UCSD-AML1 (cell line): ENCODE results near the gene SWAP70.

Experiments used
- DNase-seq: peaks from one replicate; lab custom pipeline; 2025; ENCODE audit not compliant: unreplicated experiment; lab: John Stamatoyannopoulos, UW

SWAP70 gene

DNA sequence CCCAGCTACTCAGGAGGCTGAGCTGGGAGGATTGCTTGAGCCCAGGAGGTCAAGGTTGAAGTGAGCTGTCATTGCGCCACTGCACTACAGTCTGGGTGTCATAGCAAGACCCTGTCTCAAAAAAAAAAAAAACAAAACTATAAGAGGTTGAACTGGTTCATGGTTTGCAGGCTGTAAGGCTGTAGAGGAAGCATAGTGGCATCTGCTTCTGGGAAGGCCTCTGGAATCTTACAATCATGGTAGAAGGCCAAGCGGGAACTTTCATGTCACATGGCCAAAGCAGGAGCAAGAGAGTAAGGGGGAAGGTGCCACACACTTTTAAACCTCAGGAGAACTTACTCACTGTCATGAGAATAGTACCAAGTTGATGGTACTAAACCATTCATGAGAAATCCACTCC lies 109.6 kb downstream of the SWAP70 start:
- DNase-seq: no peak

- no peak for DNase-seq
Observed at GRCh38 chr11:9774109-9774508, 110.2 kb downstream of the SWAP70 start.

DNA sequence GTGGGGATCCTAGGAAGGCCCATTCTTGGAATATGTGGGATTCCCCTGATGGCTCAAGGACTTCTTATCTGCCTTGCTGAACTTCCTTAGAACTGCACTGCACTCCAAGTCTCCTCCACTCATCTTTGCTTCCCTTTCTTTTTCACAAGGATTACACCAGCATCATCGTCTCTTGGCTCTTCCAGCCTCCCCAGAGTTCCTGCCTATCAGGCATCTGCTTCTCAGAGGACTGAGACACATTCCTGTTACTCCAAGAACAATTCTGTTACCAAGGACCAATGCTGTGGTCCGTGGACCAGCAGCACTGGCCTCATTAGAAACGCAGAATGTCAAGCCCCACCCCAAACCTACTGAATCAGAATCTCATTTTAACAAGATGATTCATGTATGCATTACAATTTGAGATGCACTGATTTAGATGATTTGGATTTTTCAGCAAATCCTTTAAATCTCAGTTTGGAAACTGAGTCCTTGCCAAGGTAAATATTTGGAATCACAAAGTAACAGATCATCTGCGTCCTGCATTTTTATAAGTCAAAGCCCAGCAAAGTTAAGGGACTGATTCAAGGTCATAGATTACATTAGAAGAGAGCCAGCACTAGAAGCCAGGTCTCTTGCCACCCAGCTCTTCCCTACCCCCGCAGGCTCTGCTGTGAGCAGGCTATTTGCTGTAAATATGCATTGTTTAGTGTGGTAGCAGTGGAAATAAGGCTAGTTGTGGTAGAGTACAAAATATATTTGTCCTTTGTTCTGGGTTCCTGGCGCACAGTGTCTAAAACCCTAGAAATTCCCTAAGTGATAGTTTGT lies 110.9 kb downstream of the SWAP70 start:
- no peak for DNase-seq

DNA sequence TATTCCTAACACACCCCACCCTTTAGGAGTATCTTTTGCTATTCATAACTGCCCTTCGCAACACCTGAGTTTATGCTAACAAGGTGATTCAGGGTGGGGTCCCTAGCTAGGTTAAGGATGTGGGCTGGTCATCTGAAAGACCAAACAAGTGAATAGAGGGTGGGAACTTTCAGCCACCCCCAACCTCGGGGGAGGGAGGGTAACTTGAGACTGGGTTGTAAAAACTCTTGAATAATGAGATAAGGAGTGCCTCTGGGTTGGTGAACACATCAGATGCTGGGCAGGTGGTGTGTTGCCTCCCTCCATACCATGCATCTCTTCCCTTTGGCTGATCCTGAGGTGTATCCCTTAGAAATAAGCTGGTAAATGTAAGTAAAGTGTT lies 111.5 kb downstream of the SWAP70 start:
- DNase-seq: no peak

GRCh38 chr11:9776203-9776602 lies 112.3 kb downstream of the SWAP70 start:
- no peak for DNase-seq

DNA sequence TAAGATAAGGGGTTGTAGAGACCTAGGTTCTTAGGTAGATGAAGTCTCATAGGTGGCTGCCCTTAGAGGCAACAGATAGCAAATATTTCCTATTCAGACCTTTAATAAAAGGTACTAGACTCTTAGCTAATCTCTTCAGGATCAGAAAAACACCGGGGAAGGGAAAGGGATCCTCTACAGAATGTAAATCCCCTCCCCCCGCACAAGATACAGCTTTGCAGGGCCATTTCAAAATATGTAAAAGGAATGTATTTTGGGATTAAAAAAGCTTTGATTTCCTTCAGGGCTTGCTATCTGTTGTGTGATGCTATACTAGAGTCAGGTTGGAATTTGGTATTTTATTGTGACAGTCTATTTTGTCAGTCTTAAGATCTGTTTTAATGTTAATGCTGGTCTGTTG lies 113.2 kb downstream of the SWAP70 start:
- DNase-seq: no peak

DNA sequence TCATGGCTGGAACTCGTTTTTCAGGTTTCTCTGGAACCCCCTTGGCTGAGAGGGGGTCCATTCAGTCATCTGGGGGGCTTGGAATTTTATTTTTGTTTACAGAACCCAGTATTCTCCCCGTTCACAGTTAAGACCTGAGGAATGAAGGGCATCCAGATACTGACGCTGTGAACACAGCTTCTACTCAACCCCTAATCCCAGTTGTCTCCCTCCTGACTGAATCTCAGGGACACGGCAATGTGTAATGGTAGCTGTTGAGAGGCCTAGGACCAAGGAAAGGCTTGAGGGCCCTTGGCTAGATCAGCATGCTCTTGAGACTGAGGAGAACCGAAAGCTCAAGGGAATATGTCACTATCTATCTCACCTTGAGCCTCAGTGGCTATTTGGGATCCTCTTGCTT lies 113.6 kb downstream of the SWAP70 start:
- DNase-seq: no peak

DNA sequence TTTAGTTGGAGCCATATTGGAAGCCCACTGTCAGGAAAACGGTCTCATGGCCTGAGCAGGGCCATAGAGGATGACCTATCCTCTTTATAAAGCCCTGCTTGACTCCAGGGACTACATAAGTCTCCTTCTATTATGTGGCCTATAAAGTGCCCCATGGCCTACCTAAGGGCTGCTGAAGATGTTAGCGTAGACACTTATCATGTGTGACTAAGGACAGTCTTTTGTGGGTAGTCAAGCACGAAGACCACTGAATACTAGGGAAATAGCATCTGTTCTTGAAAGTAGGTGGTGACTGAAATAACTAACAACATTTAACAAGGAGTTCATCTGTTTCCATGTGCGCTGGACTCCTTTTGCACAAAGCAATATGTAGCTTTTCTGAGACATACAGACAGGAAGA lies 117.1 kb downstream of the SWAP70 start:
- DNase-seq: no peak

GRCh38 chr11:9783986-9784385 lies 120.1 kb downstream of the SWAP70 start:
- DNase-seq: no peak

- no peak for DNase-seq
Observed at GRCh38 chr11:9784602-9785315, 120.9 kb downstream of the SWAP70 start.

- no peak for DNase-seq
Observed at GRCh38 chr11:9787260-9787659, 123.4 kb downstream of the SWAP70 start.

DNA sequence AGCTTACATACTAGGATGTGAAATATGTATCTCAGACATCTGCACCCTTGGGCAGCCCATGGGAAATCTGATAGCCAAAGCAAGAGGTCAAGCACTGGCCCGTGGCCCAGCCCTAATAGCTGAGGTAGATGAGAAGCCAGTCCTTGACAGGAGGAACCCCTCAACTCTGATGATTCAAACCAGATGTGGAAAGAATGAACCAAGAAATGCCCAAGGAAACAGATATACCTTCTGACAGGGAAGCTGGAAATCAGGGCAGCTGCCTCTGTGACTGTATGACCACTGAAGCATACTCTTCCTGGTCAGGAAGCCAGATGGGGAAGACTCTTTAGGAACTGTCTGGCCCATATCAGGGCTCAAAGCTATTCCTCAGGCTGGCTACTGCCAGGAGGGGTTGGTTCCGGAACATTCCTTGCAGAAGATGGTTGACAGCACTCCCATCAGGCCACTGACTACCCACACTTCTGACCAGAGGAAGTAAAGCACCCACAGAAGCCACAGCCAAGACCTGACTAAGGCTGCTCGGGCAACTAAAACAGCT lies 124.2 kb downstream of the SWAP70 start:
- peak; percentile 77 for DNase-seq

GRCh38 chr11:9789910-9790309 lies 126.0 kb downstream of the SWAP70 start:
- no peak for DNase-seq

- no peak for DNase-seq
Observed at GRCh38 chr11:9790703-9791102, 126.8 kb downstream of the SWAP70 start.

- no peak for DNase-seq
Observed at GRCh38 chr11:9796266-9796665, 132.4 kb downstream of the SWAP70 start.

GRCh38 chr11:9796854-9797253 lies 133.0 kb downstream of the SWAP70 start:
- no peak for DNase-seq

- DNase-seq: no peak
Observed at GRCh38 chr11:9797300-9797699, 133.4 kb downstream of the SWAP70 start.

DNA sequence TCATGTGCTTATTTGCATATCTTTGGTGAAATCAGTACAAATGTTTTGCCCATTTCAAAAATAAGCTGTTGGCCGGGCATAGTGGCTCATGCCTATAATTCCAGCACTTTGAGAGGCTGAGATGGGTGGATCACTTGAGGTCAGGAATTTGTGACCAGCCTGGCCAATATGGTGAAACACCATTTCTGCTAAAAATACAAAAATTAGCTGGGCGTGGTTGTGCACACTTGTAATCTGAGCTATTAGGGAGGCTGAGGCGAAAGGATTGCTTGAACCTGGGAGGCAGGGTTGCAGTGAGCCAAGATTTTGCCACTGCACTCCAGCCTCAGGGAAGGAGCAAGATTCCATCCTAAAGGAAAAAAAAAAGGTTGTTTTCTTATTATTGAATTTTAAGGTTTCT lies 136.0 kb downstream of the SWAP70 start:
- DNase-seq: no peak

DNA sequence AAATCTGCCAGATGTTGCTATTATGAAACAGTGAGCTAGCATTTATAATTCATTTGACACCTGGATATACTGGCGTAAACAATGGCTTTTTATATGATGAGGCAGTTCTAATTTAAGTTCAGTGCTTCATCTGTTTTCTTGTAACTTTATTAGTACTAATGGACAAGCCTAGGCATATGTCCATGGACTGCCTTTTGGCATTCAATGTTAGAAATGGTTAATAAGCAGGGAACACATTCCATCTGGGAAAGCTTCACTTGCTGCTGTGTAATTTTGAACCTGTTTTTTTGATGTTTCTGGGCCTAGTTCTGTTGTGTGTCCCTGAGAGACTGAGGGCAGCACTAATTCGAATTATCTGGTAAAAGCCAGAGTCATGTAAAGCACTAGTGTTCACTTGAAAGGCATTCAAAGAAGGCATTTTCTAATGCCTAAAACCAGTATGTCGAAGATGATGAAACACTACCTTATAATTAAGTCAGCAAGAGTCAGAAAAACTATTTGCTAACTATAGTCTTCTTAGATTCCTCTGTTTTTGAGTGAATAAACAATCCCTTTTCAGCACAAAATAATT lies 138.5 kb downstream of the SWAP70 start:
- no peak for DNase-seq
